ENCODE results near the gene TWF2.

- TF ChIP-seq CTCF (IDR thresholded peaks at IDR 0.05) (no peak), POLR2A (IDR thresholded peaks at IDR 0.05) (no peak)
Observed at GRCh38 chr3:52203701-52204100, 35.3 kb downstream of the TWF2 start.
